GM12878 (cell line): Measurements from ENCODE around the gene STAT5B. TPM values are rescaled to one million over a fixed set of nuclear protein-coding genes. Genes with fewer than 3 reads are reported as not detected.

Experiments used
- ATAC-seq: fragments of 200-7000 bp; cut with Tn5 transposase; 3 replicates; pipeline ENCODE4 v1.9.1; 2020; ENCODE audit warnings: mild to moderate bottlenecking, moderate library complexity
- BruUV-seq: library from RNA; stranded (reverse); fragments of 400-500 nt; replicated peaks from 2 replicates; lab custom pipeline; 2021; lab: Mats Ljungman, UMichigan
- CTCF ChIA-PET: fragments of 300-600 bp; sonication (Branson Sonifier 250); formaldehyde crosslinking; extraction: SDS; loops from one replicate; lab custom pipeline; 2021; ENCODE audit warnings: inconsistent platforms; lab: Yijun Ruan, JAX
- POLR2A ChIA-PET: fragments of 350-600 bp; formaldehyde crosslinking; extraction: SDS; loops from one replicate; lab custom pipeline; 2021; ENCODE audit warnings: inconsistent platforms; lab: Charles Lee
- RAD21 ChIA-PET: fragments of 300-600 bp; sonication (Branson Sonifier 250); formaldehyde crosslinking; loops from one replicate; lab custom pipeline; 2023; ENCODE audit warnings: antibody characterized with exemption; ENCODE audit not compliant: unreplicated experiment; lab: Charles Lee
- SMC1A ChIA-PET: fragments of 300-600 bp; sonication (Branson Sonifier 250); formaldehyde crosslinking; loops from one replicate; lab custom pipeline; 2023; ENCODE audit not compliant: unreplicated experiment, uncharacterized antibody; lab: Charles Lee
- DNase-seq: peaks from one replicate; pipeline ENCODE4 v3.0.0-alpha.2; 2011; ENCODE audit warnings: low read depth, low spot score
- FAIRE-seq: peaks from 3 replicates; lab custom pipeline; 2011; peaks lifted over from hg19 to GRCh38; lab: Jason Lieb, UNC
- H2AFZ ChIP-seq: 2 replicates; pipeline ENCODE4 v1.6.0; 2011; ENCODE audit warnings: low read depth, low read length, control low read depth; ENCODE audit not compliant: control insufficient read depth
- H3K27ac ChIP-seq: 2 replicates; pipeline ENCODE4 v1.5.1; 2011; ENCODE audit warnings: control low read depth; ENCODE audit not compliant: control insufficient read depth, insufficient read depth
- H3K27me3 ChIP-seq, 2 experiments: replicated peaks in 1 of 2; 2 replicates each; pipeline versions ENCODE4 v1.6.0 to v1.6.1; 2011; ENCODE audit warnings: low read length in 1 of 2; ENCODE audit not compliant: control insufficient read depth in 2 of 2, insufficient read depth in 2 of 2
- H3K36me3 ChIP-seq, 2 experiments: 2 replicates each; pipeline ENCODE4 v1.5.1; 2011; ENCODE audit warnings: low read length in 1 of 2; ENCODE audit not compliant: control insufficient read depth in 2 of 2, insufficient read depth in 2 of 2
- H3K4me1 ChIP-seq: 2 replicates; pipeline ENCODE4 v1.6.1; 2011; ENCODE audit warnings: mild to moderate bottlenecking, low read length, moderate library complexity, mixed read lengths; ENCODE audit not compliant: control insufficient read depth, insufficient read depth
- H3K4me2 ChIP-seq: 2 replicates; pipeline ENCODE4 v1.6.0; 2011; ENCODE audit warnings: control low read depth; ENCODE audit not compliant: control insufficient read depth, insufficient read depth
- H3K4me3 ChIP-seq: fragments of 200-600 bp; sonication (generic); 2 replicates; pipeline ENCODE4 v1.5.1; 2016
- H3K79me2 ChIP-seq: 2 replicates; pipeline ENCODE4 v1.6.0; 2011; ENCODE audit warnings: low read length; ENCODE audit not compliant: control insufficient read depth, insufficient read depth
- H3K9ac ChIP-seq: 2 replicates; pipeline ENCODE4 v1.8.0; 2011; ENCODE audit warnings: low read length, control low read depth, mixed read lengths; ENCODE audit not compliant: control insufficient read depth, insufficient read depth
- H3K9me3 ChIP-seq: replicated peaks from 3 replicates; pipeline ENCODE4 v1.5.1; 2011; ENCODE audit warnings: mild to moderate bottlenecking, low read length; ENCODE audit not compliant: control insufficient read depth, insufficient read depth
- H4K20me1 ChIP-seq: 2 replicates; pipeline ENCODE4 v1.6.0; 2011; ENCODE audit not compliant: control insufficient read depth, insufficient read depth
- CHD2 ChIP-seq: IDR thresholded peaks from 2 replicates; pipeline ENCODE4 v1.6.1; 2011; ENCODE audit warnings: low read depth, low read length, improper control_type of control experiment, borderline replicate concordance
- CHD4 ChIP-seq: fragments of 200-600 bp; sonication (generic); IDR thresholded peaks from 2 replicates; pipeline ENCODE4 v1.6.1; 2016; ENCODE audit warnings: mild to moderate bottlenecking
- CUX1 ChIP-seq: IDR thresholded peaks from 2 replicates; pipeline ENCODE4 v1.6.1; 2012; ENCODE audit warnings: improper control_type of control experiment, low read depth, low read length; ENCODE audit not compliant: insufficient replicate concordance
- DPF2 ChIP-seq: fragments of 450-650 bp; IDR thresholded peaks from 2 replicates; pipeline ENCODE4 v1.6.1; 2017; ENCODE audit warnings: mild to moderate bottlenecking
- HDAC2 ChIP-seq: fragments of 200-600 bp; sonication (generic); IDR thresholded peaks from 2 replicates; pipeline ENCODE4 v1.6.1; 2017
- HDAC6 ChIP-seq: fragments of 200-600 bp; sonication (generic); IDR thresholded peaks from one replicate; pipeline ENCODE4 v1.8.0; 2017; ENCODE audit warnings: antibody characterized with exemption; ENCODE audit not compliant: unreplicated experiment
- NR2C1 ChIP-seq: fragments of 450-650 bp; IDR thresholded peaks from 2 replicates; pipeline ENCODE4 v1.6.1; 2017; ENCODE audit warnings: antibody characterized with exemption, mild to moderate bottlenecking, moderate library complexity
- NR2C2 ChIP-seq: IDR thresholded peaks from 2 replicates; pipeline ENCODE4 v1.6.1; 2011; ENCODE audit warnings: borderline replicate concordance, low read depth; ENCODE audit not compliant: control insufficient read depth, insufficient read length
- NR2F1 ChIP-seq: fragments of 450-650 bp; conservative IDR thresholded peaks from 2 replicates; pipeline ENCODE4 v1.6.1; 2017; ENCODE audit warnings: mild to moderate bottlenecking
- POLR2AphosphoS5 ChIP-seq: IDR thresholded peaks from 2 replicates; pipeline ENCODE4 v1.6.1; 2011; ENCODE audit warnings: mild to moderate bottlenecking, low read length, inconsistent platforms
- RELA ChIP-seq: fragments of 450-650 bp; IDR thresholded peaks from 2 replicates; pipeline ENCODE4 v1.8.0; 2014; ENCODE audit warnings: borderline replicate concordance; ENCODE audit not compliant: partially characterized antibody
- STAT1 ChIP-seq: fragments of 450-650 bp; conservative IDR thresholded peaks from 2 replicates; pipeline ENCODE4 v1.6.1; 2014; ENCODE audit warnings: antibody characterized with exemption, mild to moderate bottlenecking
- TARDBP ChIP-seq: IDR thresholded peaks from 2 replicates; pipeline ENCODE4 v1.6.1; 2016; ENCODE audit warnings: borderline replicate concordance
- ZNF207 ChIP-seq: fragments of 450-650 bp; IDR thresholded peaks from 2 replicates; pipeline ENCODE4 v1.6.1; 2014; ENCODE audit warnings: antibody characterized with exemption, mild to moderate bottlenecking, borderline replicate concordance
- ZSCAN29 ChIP-seq: fragments of 450-650 bp; IDR thresholded peaks from 2 replicates; pipeline ENCODE4 v1.6.1; 2017; ENCODE audit warnings: mild to moderate bottlenecking, moderate library complexity
- WGBS: methylation state at CpG from one replicate; pipeline ENCODE4 v1.1.6; 2016; ENCODE audit warnings: low lambda C conversion rate; ENCODE audit not compliant: insufficient replicate concordance, insufficient coverage; ENCODE audit errors: missing lambda C conversion rate; 5-methylcytosine and 5-hydroxymethylcytosine counted together
- in situ Hi-C: fragments of 300-500 bp; cut with MboI; formaldehyde crosslinking; loops from 9 replicates; pipeline ENCODE4 v1.14.3; 2018; ENCODE audit warnings: mixed read lengths
- intact Hi-C: fragments of 100-400 bp; cut with micrococcal nuclease; formaldehyde crosslinking; loops from one replicate; pipeline ENCODE4 v1.14.2; 2022; ENCODE audit not compliant: unreplicated experiment
- polyA plus RNA-seq, 11 experiments: library from polyadenylated mRNA; depleted of rRNA in 4 of 11; unstranded in 6 of 11; stranded (reverse) in 5 of 11; fragments of >200 nt; fragmentation: Nextera tagmentation in 4 of 11; fragmentation: Illumina TruSeq in 1 of 11; extraction: Ambion mirVana in 4 of 11; extraction: Trizol in 1 of 11; gene quantifications; 1 replicate in 1 of 11; 2 replicates in 10 of 11; pipeline versions ENCODE4 v1.2.1 to v1.2.3, GENCODE V29; 2011 to 2016; ENCODE audit warnings: inconsistent platforms in 2 of 11, missing spikeins in 2 of 11, low read depth in 1 of 11
- total RNA-seq, 4 experiments: library from RNA; depleted of rRNA in 3 of 4; stranded (reverse); fragments of >200 nt in 3 of 4; fragmentation: Illumina TruSeq in 1 of 4; extraction: Trizol in 1 of 4; gene quantifications; 2 replicates each; pipeline versions ENCODE4 v1.2.1 to v1.2.3, GENCODE V29; 2013 to 2021

STAT5B gene
- total and polyA plus RNA-seq, 10 of the 15 experiments (the other 5 are each of a cell fraction or from before 2014, with no cell fraction given): 11.0 to 69.6 (median 46.7) TPM

GRCh38 chr17:42166196-42166763 is 109.9 kb downstream of the STAT5B start:
- FAIRE-seq (no peak), ATAC-seq (no peak), DNase-seq (no peak)
- WGBS: 94% methylated on average over 19 of the region's 19 CpGs
- ChIA-PET CTCF (interaction anchor here (2.3 kb wide), 1 partner anchor 15 kb away, joined by 14 read pairs; the partner anchor contains the start of gene KCNH4), POLR2A (interaction anchor here (0.6 kb wide), 1 partner anchor 11 kb away, joined by 3 read pairs; no protein-coding TSS in a partner anchor), SMC1A (no interaction called here), RAD21 (no interaction called here)
- Histone ChIP-seq H4K20me1 (no peaks in the 10 kb centered on the region), H3K36me3 (no peaks in the 10 kb centered on the region), H3K27me3 (no peaks in the 10 kb centered on the region), H3K9me3 (no peaks in the 10 kb centered on the region), H3K9ac (no peak overlapping the region), H2AFZ (no peak overlapping the region), H3K79me2 (no peaks in the 10 kb centered on the region), H3K4me2 (no peak overlapping the region), H3K4me3 (no peak overlapping the region), H3K27ac (no peak overlapping the region), H3K4me1 (peaks cover 7% of the 10 kb centered on the region)
- intact Hi-C loops: no loop called here
- BruUV-seq: no TSS peak
- in situ Hi-C loops: no loop called here
- TF ChIP-seq TARDBP (no peak), NR2F1 (0 out of 2 replicates have a peak, but pooled peaks have one; percentile 33), NR2C2 (peak; percentile 60), NR2C1 (peak; percentile 49; the same call in 1 of the 2 replicates), POLR2AphosphoS5 (no peak), STAT1 (no peak), RELA (no peak)

DNA sequence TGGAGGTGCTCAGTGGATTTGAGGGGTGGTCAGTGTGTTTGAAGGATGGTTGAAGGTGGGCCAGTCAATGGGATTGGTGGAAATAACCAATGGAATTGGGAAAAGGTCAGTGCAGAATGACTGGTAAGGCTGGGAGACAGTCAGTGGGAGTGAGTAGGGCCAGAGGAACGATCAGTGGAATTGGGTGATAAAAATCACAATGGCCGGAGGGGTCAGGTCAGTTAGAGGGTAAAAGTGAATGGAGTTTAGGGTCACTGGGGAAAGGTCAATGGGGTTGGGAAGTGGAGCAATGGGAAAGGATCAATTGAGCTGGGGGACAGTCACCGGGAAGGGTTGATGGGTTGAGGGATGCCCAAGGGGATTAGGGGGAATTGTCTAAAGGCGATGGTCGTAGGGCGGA is 110.4 kb downstream of the STAT5B start:
- no peak for FAIRE-seq
- CTCF ChIA-PET: interaction anchor here (2.3 kb wide), 1 partner anchor 15 kb away, joined by 14 read pairs; the partner anchor contains the start of gene KCNH4
- TF ChIP-seq CUX1: no peak
- no peak for TF ChIP-seq ZSCAN29
- no peak for TF ChIP-seq CHD2
- no peak for TF ChIP-seq CHD4
- no peak for TF ChIP-seq ZNF207
- no peak for TF ChIP-seq HDAC6
- TF ChIP-seq DPF2: no peak
- TF ChIP-seq HDAC2: no peak

More for the DNA sequence above, 110.4 kb downstream of the STAT5B start:
- SMC1A ChIA-PET: no interaction called here
- Histone ChIP-seq H3K36me3 (no peaks in the 10 kb centered on the region), H3K27me3 (no peaks in the 10 kb centered on the region), H3K4me2 (no peak overlapping the region), H2AFZ (no peak overlapping the region), H3K4me3 (no peak overlapping the region), H3K9me3 (no peaks in the 10 kb centered on the region), H3K4me1 (peaks cover 9% of the 10 kb centered on the region), H3K27ac (no peak overlapping the region), H3K79me2 (no peaks in the 10 kb centered on the region), H4K20me1 (no peaks in the 10 kb centered on the region), H3K9ac (no peak overlapping the region)
- DNase-seq (no peak), ATAC-seq (no peak)
- BruUV-seq: no TSS peak
- POLR2A ChIA-PET: no interaction called here
- RAD21 ChIA-PET: no interaction called here
- 93% methylated on average over 6 of the region's 6 CpGs for WGBS
- in situ Hi-C loops (no loop called here), intact Hi-C loops (no loop called here)
